ENCODE data around the gene LRIT2. TPM values are rescaled to one million over a fixed set of nuclear protein-coding genes. Genes with fewer than 3 reads are reported as not detected.

Gene LRIT2
- total RNA-seq, 4 donors from 2014 or later = not detected

DNA sequence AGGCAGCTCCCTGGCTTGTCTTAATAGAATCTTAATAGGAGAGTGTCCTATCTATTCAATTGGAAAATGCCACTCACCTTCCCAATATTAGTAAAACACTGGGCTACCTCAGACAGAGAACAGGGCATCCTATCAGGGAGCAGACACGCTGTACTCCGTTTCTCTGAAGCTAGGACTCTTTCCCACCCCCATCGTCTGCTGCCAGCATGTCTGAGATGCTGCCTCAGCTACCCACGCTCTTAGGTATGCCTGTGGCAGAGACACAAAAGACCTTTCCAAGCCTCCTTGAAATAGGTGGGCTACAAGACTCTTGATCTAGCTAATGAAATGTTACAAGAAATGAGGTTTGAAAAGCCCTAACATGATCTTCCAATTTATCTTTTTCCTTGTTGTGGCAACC is 2.5 kb upstream of the LRIT2 start:
- H3K4me3 ChIP-seq = no peak overlapping the region
- TF ChIP-seq POLR2A (IDR thresholded peaks at IDR 0.05) (no peak), EP300 (IDR thresholded peaks at IDR 0.05) (no peak)
- TF ChIP-seq, protein P1, sequence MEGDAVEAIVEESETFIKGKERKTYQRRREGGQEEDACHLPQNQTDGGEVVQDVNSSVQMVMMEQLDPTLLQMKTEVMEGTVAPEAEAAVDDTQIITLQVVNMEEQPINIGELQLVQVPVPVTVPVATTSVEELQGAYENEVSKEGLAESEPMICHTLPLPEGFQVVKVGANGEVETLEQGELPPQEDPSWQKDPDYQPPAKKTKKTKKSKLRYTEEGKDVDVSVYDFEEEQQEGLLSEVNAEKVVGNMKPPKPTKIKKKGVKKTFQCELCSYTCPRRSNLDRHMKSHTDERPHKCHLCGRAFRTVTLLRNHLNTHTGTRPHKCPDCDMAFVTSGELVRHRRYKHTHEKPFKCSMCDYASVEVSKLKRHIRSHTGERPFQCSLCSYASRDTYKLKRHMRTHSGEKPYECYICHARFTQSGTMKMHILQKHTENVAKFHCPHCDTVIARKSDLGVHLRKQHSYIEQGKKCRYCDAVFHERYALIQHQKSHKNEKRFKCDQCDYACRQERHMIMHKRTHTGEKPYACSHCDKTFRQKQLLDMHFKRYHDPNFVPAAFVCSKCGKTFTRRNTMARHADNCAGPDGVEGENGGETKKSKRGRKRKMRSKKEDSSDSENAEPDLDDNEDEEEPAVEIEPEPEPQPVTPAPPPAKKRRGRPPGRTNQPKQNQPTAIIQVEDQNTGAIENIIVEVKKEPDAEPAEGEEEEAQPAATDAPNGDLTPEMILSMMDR (IDR thresholded peaks at IDR 0.05) = no peak
- no peaks in the 10 kb centered on the region for H3K9me3 ChIP-seq
- WGBS, 2 donors = 63 to 68% methylated on average over 4 of the region's 4 CpGs
- H3K27ac ChIP-seq = no peak overlapping the region
- no peaks in the 10 kb centered on the region for H3K36me3 ChIP-seq
- no peaks in the 10 kb centered on the region for H3K27me3 ChIP-seq
- no peaks in the 10 kb centered on the region for H3K4me1 ChIP-seq
- no peak for DNase-seq (ENCODE audit: low spot score in 2 of 2)

DNA sequence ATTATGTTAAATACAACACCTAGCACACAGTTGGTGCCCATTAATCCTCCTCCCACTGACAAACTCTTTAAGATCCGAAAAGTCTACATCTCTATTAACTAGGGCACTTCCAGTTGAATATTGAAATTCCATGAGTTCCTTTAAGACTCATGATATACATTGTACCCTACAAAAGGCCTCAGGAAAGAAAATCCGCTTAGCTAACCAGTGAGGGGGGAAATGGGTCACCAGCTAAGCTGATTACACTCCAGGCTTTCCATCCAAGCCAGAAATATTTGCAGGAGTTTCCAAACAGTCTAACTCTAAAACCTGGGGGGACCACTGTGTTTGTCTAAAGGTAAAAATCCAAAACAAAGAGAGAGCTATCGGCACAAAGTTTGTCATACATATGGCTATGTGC is 1.3 kb upstream of the LRIT2 start:
- 74 to 80% methylated on average over 3 of the region's 3 CpGs for WGBS, 2 donors
- no peak overlapping the region for H3K27ac ChIP-seq
- H3K27me3 ChIP-seq = no peaks in the 10 kb centered on the region
- H3K9me3 ChIP-seq = no peaks in the 10 kb centered on the region
- DNase-seq (ENCODE audit: low spot score in 2 of 2) = no peak
- TF ChIP-seq POLR2A (IDR thresholded peaks at IDR 0.05) (no peak), EP300 (IDR thresholded peaks at IDR 0.05) (no peak)
- TF ChIP-seq, protein P1 (IDR thresholded peaks at IDR 0.05) = no peak
- H3K36me3 ChIP-seq = no peaks in the 10 kb centered on the region
- H3K4me1 ChIP-seq = no peaks in the 10 kb centered on the region
- no peak overlapping the region for H3K4me3 ChIP-seq

- Histone ChIP-seq H3K4me1 (no peaks in the 10 kb centered on the region), H3K4me3 (no peak overlapping the region), H3K27ac (no peak overlapping the region), H3K36me3 (no peaks in the 10 kb centered on the region), H3K9me3 (no peaks in the 10 kb centered on the region), H3K27me3 (no peaks in the 10 kb centered on the region)
- no peak for TF ChIP-seq POLR2A (IDR thresholded peaks at IDR 0.05)
- TF ChIP-seq, protein P1 (IDR thresholded peaks at IDR 0.05) = no peak
- no peak for TF ChIP-seq EP300 (IDR thresholded peaks at IDR 0.05)
- no peak for DNase-seq (ENCODE audit: low spot score in 2 of 2)
- 43 to 56% methylated on average over 5 to 6 of the region's 6 CpGs for WGBS, 2 donors
Measured at GRCh38 chr10:84224411-84225028, 824 bp downstream of the LRIT2 start.

DNA sequence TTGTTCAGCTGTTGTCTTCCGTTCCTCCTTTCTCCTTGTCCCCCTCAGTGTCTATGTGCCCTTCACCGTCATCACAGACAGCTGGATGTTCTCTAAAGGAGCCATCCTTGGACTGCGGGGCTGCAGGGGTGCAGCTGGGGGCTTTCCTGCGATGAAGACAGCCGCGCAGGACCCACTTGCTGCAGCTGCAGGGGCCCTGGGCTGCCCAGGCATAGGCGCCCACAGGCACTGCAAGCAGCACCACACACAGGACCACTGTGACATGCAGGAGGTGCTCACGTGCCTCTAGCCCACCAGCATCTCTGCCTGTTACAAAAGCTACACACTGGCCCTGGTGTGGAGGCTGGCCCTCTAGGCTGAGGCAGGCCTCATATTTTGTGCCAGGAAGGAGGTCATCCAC is 3.4 kb downstream of the LRIT2 start:
- H3K4me3 ChIP-seq = no peak overlapping the region
- no peak for DNase-seq (ENCODE audit: low spot score in 2 of 2)
- H3K9me3 ChIP-seq = no peaks in the 10 kb centered on the region
- H3K4me1 ChIP-seq = no peaks in the 10 kb centered on the region
- no peak overlapping the region for H3K27ac ChIP-seq
- H3K36me3 ChIP-seq = no peaks in the 10 kb centered on the region
- H3K27me3 ChIP-seq = no peaks in the 10 kb centered on the region
- TF ChIP-seq POLR2A (IDR thresholded peaks at IDR 0.05) (no peak), EP300 (IDR thresholded peaks at IDR 0.05) (no peak)
- TF ChIP-seq, protein P1 (IDR thresholded peaks at IDR 0.05) = no peak
- WGBS, 2 donors = 86 to 90% methylated on average over 8 of the region's 8 CpGs

DNA sequence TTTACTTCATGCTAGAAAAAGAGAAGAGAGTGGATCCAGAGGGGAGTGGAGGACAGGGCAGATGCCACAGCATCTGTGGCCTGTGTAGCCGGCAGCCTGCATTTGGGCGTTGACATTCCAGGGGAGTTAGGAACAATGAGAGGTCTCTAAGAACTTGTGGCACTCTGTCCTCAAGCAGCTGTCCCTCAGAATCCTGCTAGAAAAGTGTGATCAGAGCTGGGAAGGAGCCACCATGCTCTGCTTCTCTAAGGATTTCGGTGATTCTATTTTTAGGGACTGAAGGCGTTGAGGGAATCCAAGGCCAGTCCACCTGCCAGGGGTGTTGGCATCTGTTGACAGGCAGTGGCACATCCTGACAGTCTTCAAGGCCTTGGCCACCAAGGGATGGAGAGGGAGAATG is 7.6 kb downstream of the LRIT2 start:
- H3K4me3 ChIP-seq = no peak overlapping the region
- H3K36me3 ChIP-seq = no peaks in the 10 kb centered on the region
- DNase-seq (ENCODE audit: low spot score in 2 of 2) = no peak
- no peaks in the 10 kb centered on the region for H3K9me3 ChIP-seq
- H3K4me1 ChIP-seq = no peaks in the 10 kb centered on the region
- no peak overlapping the region for H3K27ac ChIP-seq
- no peak for TF ChIP-seq EP300 (IDR thresholded peaks at IDR 0.05)
- TF ChIP-seq, protein P1 (IDR thresholded peaks at IDR 0.05) = no peak
- TF ChIP-seq POLR2A (IDR thresholded peaks at IDR 0.05) = no peak
- H3K27me3 ChIP-seq = no peaks in the 10 kb centered on the region
- 83 to 88% methylated on average over 4 of the region's 4 CpGs for WGBS, 2 donors
